SK-N-MC (cell line): ENCODE results near the gene PHLDB2.
A peak's percentile ranks its signal among the peaks of the same experiment; 100 is the strongest.

ENCODE experiments used
- EZH2 ChIP-seq: fragments of 200-600 bp; sonication (generic); IDR thresholded peaks from one replicate; pipeline ENCODE4 v1.6.1; 2017; ENCODE audit warnings: antibody characterized with exemption
- FOXP2 ChIP-seq: optimal IDR thresholded peaks from 2 replicates; pipeline ENCODE3; 2011; ENCODE audit warnings: mild to moderate bottlenecking, moderate library complexity; ENCODE audit not compliant: insufficient read depth; ENCODE audit errors: extremely low read length, control extremely low read depth
- POLR2AphosphoS5 ChIP-seq: IDR thresholded peaks from 2 replicates; pipeline ENCODE4 v1.6.1; 2012; ENCODE audit warnings: mild to moderate bottlenecking, low read depth, low read length, borderline replicate concordance

DNA sequence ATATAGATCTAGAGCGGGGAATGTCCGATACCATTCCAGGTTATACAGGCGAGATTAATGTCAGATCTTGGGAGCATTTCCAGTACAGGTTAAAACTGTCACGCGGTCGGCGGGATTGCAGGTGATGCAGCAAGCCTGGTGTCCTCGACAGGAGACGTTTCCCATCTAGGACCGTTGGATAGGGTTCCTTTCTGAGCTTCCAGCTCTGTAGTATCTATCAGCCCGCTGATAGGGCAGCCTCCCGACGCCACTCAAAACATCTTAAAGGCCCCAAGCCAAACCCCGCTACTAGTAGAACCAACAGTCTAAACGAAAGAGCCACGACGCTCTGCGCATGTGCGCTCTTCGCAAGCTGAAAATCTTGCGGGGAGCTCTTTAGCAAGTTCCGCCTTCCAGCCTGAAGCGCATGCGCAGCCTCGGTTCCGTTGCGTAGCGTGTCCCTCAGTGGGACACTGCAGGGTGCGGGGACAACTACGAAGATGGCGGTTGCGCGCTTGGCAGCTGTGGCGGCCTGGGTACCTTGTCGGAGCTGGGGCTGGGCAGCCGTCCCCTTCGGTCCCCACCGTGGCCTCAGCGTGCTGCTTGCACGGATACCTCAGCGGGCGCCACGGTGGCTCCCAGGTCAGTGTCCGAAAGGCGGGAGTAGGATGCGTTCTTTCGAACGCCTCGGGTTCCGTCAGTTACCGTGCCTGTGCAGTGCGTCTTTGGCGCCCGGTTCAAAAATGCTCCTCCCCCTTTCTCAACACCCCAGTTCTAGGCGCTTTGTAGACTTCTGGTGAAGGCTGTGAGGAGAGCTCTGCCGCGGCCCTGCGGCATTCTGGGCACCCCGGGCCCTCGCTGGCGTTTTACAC lies 119.7 kb downstream of the PHLDB2 start, which contains the start of gene ABHD10:
- TF ChIP-seq EZH2: no peak
- TF ChIP-seq POLR2AphosphoS5: peak; percentile 99
- no peak for TF ChIP-seq FOXP2
